ENCODE measurements around the gene BLTP3B.

GRCh38 chr12:100179252-100179651 lies 36.6 kb upstream of the BLTP3B start:
- TF ChIP-seq CTCF (IDR thresholded peaks at IDR 0.05) (no peak), ZFX (IDR thresholded peaks at IDR 0.05; ENCODE audit: borderline replicate concordance) (no peak)

All from 22Rv1 (cell line).